ENCODE measurements around the gene D2HGDH. TPM values are rescaled to one million over a fixed set of nuclear protein-coding genes. Genes with fewer than 3 reads are reported as not detected.
A peak's percentile ranks its signal among the peaks of the same experiment; 100 is the strongest.
"Not testable (repeated sequence)": the region's sequence is repeated elsewhere in the genome, so short reads cannot be mapped to it uniquely, and the experiment has no call there.

D2HGDH gene
- total RNA-seq, 2 experiments from 2014 or later = 21.6 to 26.2 TPM

- Mint-ChIP-seq H3K27ac (no peak overlapping the region), H3K36me3 (peaks cover 7% of the 10 kb centered on the region), H3K27me3 (no peaks in the 10 kb centered on the region), H3K4me3 (no peak overlapping the region), H3K4me1 (no peaks in the 10 kb centered on the region), H3K9me3 (ENCODE audit: low read depth) (peaks cover 7% of the 10 kb centered on the region)
- ATAC-seq (no peak), DNase-seq (no peak)
- CTCF ChIA-PET = interaction anchor here (0.9 kb wide), 1 partner anchor 18 kb away, joined by 3 read pairs; no protein-coding TSS in a partner anchor
Measured at GRCh38 chr2:241780939-241781569, 46.6 kb downstream of the D2HGDH start.

GRCh38 chr2:241782053-241782452 is 47.6 kb downstream of the D2HGDH start:
- CTCF ChIA-PET; H3K9me3 Mint-ChIP-seq (ENCODE audit: low read depth); ATAC-seq; H3K27ac Mint-ChIP-seq; H3K4me1 Mint-ChIP-seq; H3K27me3 Mint-ChIP-seq; H3K36me3 Mint-ChIP-seq; DNase-seq; H3K4me3 Mint-ChIP-seq: not testable (repeated sequence)

- peaks cover 18% of the 10 kb centered on the region for H3K4me1 Mint-ChIP-seq
- H3K36me3 Mint-ChIP-seq = peaks cover 13% of the 10 kb centered on the region
- ATAC-seq (no peak), DNase-seq (peak; percentile 36)
- no peak overlapping the region for H3K4me3 Mint-ChIP-seq
- CTCF ChIA-PET = interaction anchor here (1.3 kb wide), 2 partner anchors 10 to 25 kb away, joined by 3 to 4 read pairs; no protein-coding TSS in a partner anchor
- H3K27ac Mint-ChIP-seq = no peak overlapping the region
- H3K27me3 Mint-ChIP-seq = peaks cover 11% of the 10 kb centered on the region
- peaks cover 8% of the 10 kb centered on the region for H3K9me3 Mint-ChIP-seq (ENCODE audit: low read depth)
Measured at GRCh38 chr2:241788135-241788534, 53.7 kb downstream of the D2HGDH start.

GRCh38 chr2:241788572-241788971 is 54.1 kb downstream of the D2HGDH start:
- peaks cover 18% of the 10 kb centered on the region for H3K4me1 Mint-ChIP-seq
- ATAC-seq = peak; percentile 64
- CTCF ChIA-PET = interaction anchor here (1.1 to 1.3 kb wide), 2 partner anchors 11 to 90 kb away, joined by 3 to 4 read pairs; no protein-coding TSS in a partner anchor
- H3K27ac Mint-ChIP-seq = no peak overlapping the region
- DNase-seq = peak; percentile 64
- H3K27me3 Mint-ChIP-seq = peaks cover 11% of the 10 kb centered on the region
- peaks cover 12% of the 10 kb centered on the region for H3K36me3 Mint-ChIP-seq
- H3K9me3 Mint-ChIP-seq (ENCODE audit: low read depth) = peaks cover 7% of the 10 kb centered on the region
- H3K4me3 Mint-ChIP-seq = no peak overlapping the region

- DNase-seq; H3K27ac Mint-ChIP-seq; H3K4me3 Mint-ChIP-seq; CTCF ChIA-PET; ATAC-seq; H3K9me3 Mint-ChIP-seq (ENCODE audit: low read depth): not testable (repeated sequence)
- Mint-ChIP-seq H3K27me3 (peaks cover 17% of the 10 kb centered on the region), H3K4me1 (peaks cover 18% of the 10 kb centered on the region), H3K36me3 (peaks cover 10% of the 10 kb centered on the region)
Measured at GRCh38 chr2:241791385-241791784, 57.0 kb downstream of the D2HGDH start.

- ATAC-seq (no peak), DNase-seq (no peak)
- Mint-ChIP-seq H3K27me3 (peaks cover 17% of the 10 kb centered on the region), H3K27ac (no peak overlapping the region), H3K4me3 (no peak overlapping the region), H3K4me1 (peaks cover 10% of the 10 kb centered on the region), H3K36me3 (peaks cover 10% of the 10 kb centered on the region), H3K9me3 (ENCODE audit: low read depth) (peaks cover 6% of the 10 kb centered on the region)
- CTCF ChIA-PET = no interaction called here
Measured at GRCh38 chr2:241793385-241793784, 59.0 kb downstream of the D2HGDH start.

GRCh38 chr2:241794250-241794823 is 59.9 kb downstream of the D2HGDH start:
- Mint-ChIP-seq H3K27ac (no peak overlapping the region), H3K36me3 (peaks cover 3% of the 10 kb centered on the region), H3K9me3 (ENCODE audit: low read depth) (peaks cover 6% of the 10 kb centered on the region), H3K27me3 (peaks cover 17% of the 10 kb centered on the region), H3K4me1 (peaks cover under 1% of the 10 kb centered on the region), H3K4me3 (no peak overlapping the region)
- ATAC-seq (no peak), DNase-seq (peak; percentile 28)
- CTCF ChIA-PET = no interaction called here

GRCh38 chr2:241795021-241795999 is 60.9 kb downstream of the D2HGDH start:
- Mint-ChIP-seq H3K27ac (no peak overlapping the region), H3K4me1 (no peaks in the 10 kb centered on the region), H3K4me3 (no peak overlapping the region), H3K9me3 (ENCODE audit: low read depth) (peaks cover 6% of the 10 kb centered on the region), H3K27me3 (peaks cover 13% of the 10 kb centered on the region), H3K36me3 (peaks cover 3% of the 10 kb centered on the region)
- DNase-seq (peak; percentile 39), ATAC-seq (no peak)
- CTCF ChIA-PET = no interaction called here

- DNase-seq = peak; percentile 30
- ATAC-seq = no peak
- no peak overlapping the region for H3K4me3 Mint-ChIP-seq
- H3K4me1 Mint-ChIP-seq = no peaks in the 10 kb centered on the region
- CTCF ChIA-PET = no interaction called here
- no peak overlapping the region for H3K27ac Mint-ChIP-seq
- H3K36me3 Mint-ChIP-seq = no peaks in the 10 kb centered on the region
- H3K9me3 Mint-ChIP-seq (ENCODE audit: low read depth) = peaks cover 2% of the 10 kb centered on the region
- H3K27me3 Mint-ChIP-seq = peaks cover 5% of the 10 kb centered on the region
Measured at GRCh38 chr2:241796209-241796608, 61.8 kb downstream of the D2HGDH start.

GRCh38 chr2:241796610-241797138 is 62.2 kb downstream of the D2HGDH start:
- Mint-ChIP-seq H3K27me3 (peaks cover 5% of the 10 kb centered on the region), H3K27ac (no peak overlapping the region), H3K4me1 (no peaks in the 10 kb centered on the region), H3K4me3 (no peak overlapping the region), H3K36me3 (no peaks in the 10 kb centered on the region), H3K9me3 (ENCODE audit: low read depth) (peaks cover 2% of the 10 kb centered on the region)
- peak; percentile 37 for DNase-seq
- ATAC-seq = no peak
- CTCF ChIA-PET = no interaction called here

- DNase-seq = peak; percentile 37
- H3K9me3 Mint-ChIP-seq (ENCODE audit: low read depth) = no peaks in the 10 kb centered on the region
- no peaks in the 10 kb centered on the region for H3K4me1 Mint-ChIP-seq
- ATAC-seq = no peak
- CTCF ChIA-PET = no interaction called here
- H3K27ac Mint-ChIP-seq = no peak overlapping the region
- H3K4me3 Mint-ChIP-seq = no peak overlapping the region
- H3K27me3 Mint-ChIP-seq = peaks cover 5% of the 10 kb centered on the region
- no peaks in the 10 kb centered on the region for H3K36me3 Mint-ChIP-seq
Measured at GRCh38 chr2:241797441-241798080, 63.1 kb downstream of the D2HGDH start.

GRCh38 chr2:241798081-241798630 is 63.7 kb downstream of the D2HGDH start:
- no peaks in the 10 kb centered on the region for H3K36me3 Mint-ChIP-seq
- CTCF ChIA-PET = no interaction called here
- peaks cover 5% of the 10 kb centered on the region for H3K27me3 Mint-ChIP-seq

More at GRCh38 chr2:241798081-241798630, 63.7 kb downstream of the D2HGDH start:
- Mint-ChIP-seq H3K27ac (no peak overlapping the region), H3K4me1 (no peaks in the 10 kb centered on the region), H3K4me3 (no peak overlapping the region), H3K9me3 (ENCODE audit: low read depth) (no peaks in the 10 kb centered on the region)
- ATAC-seq (no peak), DNase-seq (peak; percentile 40)
